Activated CD4-positive, alpha-beta T cell treated with anti-CD3 and anti-CD28 coated beads for 1 hour (primary cell): Measurements from ENCODE around the gene CCND3.

Experiments used
- DNase-seq: peaks from one replicate; pipeline ENCODE4 v3.0.0-alpha.2; 2020

CCND3 gene

GRCh38 chr6:41941280-41942066, at the start of gene CCND3:
Gene CCND3, minus strand, starts transcription at chr6:41941808. Its CDS starts 159 bp downstream, at chr6:41941649.
- peak; percentile 71 for DNase-seq

DNA sequence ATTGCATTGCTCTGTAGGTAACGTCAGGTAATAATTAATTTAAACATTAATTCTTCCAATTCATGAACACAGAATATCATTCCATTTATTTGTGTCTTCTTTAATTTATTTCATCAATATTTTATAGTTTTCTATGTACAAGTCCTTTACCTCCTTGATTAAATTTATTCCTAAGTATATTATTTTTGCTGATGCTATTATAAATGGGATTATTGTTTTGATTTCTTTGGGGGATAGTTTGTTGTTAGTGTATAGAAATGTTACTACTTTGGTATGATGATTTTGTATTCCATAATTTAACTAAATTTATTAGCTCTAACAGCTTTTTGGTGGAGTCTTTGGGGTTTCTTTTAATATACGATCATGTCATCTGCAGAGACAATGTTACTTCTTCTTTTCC, 44.7 kb upstream of the CCND3 start:
- DNase-seq: no peak

- DNase-seq: no peak
Measured at GRCh38 chr6:41984623-41985022, 43.0 kb upstream of the CCND3 start.

- no peak for DNase-seq
Measured at GRCh38 chr6:41976794-41977484, 35.3 kb upstream of the CCND3 start.

DNA sequence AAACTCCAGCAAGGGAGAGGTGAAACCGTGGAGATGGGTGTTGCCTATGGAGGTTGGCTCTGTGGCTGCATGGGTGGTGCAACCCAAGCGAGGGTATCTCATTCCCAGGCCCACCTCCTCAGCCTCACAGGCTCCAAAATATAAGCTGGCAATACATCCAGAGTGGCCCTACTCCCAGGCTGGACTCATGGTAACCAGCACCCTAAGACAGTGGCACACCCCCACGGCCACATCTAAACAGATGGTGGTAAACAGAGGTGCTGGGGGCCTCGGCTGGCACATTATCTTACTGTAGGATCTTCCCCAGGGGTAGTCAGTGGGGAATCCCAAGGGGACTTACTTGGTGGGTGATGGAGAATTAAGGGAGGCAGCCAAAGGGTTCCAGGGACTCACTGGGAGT, 33.7 kb upstream of the CCND3 start:
- no peak for DNase-seq

DNA sequence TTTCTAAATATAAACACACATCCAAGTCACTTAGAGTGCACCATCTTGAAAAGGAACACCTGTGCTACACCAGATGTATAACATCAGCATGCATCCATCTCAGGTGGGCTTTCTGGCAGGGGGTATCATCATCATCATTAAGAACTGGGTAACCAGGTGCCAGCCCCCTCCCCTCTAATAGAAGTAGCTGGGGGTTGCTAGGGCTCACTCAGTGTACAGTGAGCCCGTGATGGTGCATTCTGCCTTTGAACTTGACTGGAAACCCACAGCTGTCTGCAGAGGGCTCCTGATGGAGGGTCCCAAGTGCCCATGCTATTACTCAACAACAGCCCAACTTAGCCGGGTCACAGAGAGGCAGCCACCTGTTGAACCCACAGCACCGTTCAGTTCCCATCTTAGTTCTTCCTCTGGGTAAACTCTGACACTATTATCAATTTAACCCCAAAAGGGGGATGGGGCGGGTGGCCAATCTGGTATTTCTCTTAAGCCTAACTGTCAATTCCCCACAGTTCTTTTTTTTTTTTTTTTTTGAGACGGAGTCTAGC, 32.7 kb upstream of the CCND3 start:
- DNase-seq: no peak

- DNase-seq: no peak
Measured at GRCh38 chr6:41972826-41973225, 31.2 kb upstream of the CCND3 start.

GRCh38 chr6:41970436-41970846, 28.8 kb upstream of the CCND3 start:
- DNase-seq: no peak

- no peak for DNase-seq
Measured at GRCh38 chr6:41967312-41968287, 26.0 kb upstream of the CCND3 start.

DNA sequence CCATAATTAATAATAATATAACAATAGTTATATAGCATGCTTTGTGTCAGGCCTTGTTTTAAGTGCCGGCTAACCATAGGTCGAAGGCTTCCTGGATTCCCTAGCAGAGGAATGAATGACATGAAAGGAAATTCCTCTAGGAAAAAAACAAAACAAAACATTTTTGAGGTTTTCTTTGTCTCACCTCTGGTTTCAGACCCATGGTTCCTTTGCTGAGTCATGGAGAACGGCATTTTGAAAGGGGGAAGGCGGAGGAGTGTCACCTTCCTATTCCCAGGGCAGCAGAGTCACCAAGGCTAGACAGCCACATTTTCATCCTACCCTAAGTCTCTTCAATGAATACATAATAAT, 25.3 kb upstream of the CCND3 start:
- no peak for DNase-seq

DNA sequence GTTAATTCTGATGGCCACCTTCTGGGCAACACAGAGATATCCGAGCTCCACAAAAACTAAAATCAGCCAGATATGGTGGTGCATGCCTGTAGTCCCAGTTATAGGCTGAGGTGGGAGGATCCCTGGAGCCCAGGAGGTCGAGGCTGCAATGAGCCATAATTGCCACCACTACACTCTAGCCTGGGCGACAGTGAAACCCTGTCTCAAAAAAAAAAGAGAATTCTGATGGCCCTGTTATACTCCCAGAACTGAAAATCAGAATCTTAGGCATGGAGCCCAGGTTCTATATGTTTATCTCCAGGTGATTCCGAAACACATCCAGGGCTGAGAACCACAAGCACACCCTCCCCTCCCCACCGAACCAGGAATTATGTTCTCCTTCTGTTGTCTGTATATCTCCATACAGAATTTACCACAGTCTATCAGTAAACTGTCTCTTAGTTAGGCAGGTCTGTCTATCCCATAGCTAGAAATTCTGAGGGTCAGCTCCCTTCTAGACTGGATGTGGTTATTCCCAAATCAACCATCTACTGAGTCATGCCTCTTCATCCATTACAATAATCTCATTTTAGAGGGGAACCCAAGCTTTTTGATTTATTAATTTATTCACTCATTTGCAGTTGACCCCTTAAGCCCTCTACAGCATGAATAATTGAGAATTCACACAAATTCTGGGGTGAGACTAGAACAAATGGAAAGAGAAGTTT, 24.8 kb upstream of the CCND3 start:
- no peak for DNase-seq

GRCh38 chr6:41965429-41966213, 24.0 kb upstream of the CCND3 start:
- no peak for DNase-seq

- DNase-seq: no peak
Measured at GRCh38 chr6:41964201-41964887, 22.7 kb upstream of the CCND3 start.

DNA sequence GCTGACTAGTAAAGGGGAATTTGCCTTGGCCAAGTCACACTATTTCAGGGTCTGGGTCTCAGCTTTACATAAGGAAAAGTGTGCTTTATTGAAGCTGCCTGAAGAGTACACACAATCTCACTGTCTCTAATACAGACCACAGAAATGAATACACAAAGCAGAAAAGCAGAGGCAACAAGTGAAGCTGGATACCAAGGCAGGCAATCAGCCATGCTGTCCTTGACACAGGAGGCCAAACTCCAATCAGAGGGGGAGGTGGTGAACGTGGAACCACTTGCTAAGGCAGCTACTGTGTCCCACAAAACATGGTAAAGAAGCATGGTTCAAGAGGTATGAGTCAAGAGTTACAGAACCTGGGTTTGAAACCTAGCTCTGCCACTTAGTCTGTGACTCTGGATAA, 21.8 kb upstream of the CCND3 start:
- DNase-seq: no peak

- DNase-seq: no peak
Measured at GRCh38 chr6:41960028-41960427, 18.4 kb upstream of the CCND3 start.

- no peak for DNase-seq
Measured at GRCh38 chr6:41958022-41958856, 16.6 kb upstream of the CCND3 start.

DNA sequence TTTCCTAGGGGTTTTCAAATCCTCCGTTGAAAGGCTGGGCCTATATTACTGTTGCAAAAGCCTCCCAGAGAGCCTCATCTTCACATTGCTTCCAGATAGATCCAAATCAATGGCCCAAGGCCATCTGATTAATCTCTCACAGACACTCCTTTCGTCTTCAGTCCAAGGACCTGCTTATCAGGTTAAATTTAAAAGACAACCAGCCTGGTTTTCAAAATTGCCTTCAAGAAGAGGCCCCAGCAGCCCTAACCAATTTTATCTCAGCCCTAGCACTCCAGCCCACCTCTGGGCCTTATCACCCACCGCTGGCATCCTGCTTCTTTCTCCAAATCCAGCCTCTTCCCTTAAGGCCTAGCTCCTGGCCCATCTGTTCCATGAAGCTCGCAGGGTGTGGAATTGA, 15.5 kb upstream of the CCND3 start:
- no peak for DNase-seq

DNA sequence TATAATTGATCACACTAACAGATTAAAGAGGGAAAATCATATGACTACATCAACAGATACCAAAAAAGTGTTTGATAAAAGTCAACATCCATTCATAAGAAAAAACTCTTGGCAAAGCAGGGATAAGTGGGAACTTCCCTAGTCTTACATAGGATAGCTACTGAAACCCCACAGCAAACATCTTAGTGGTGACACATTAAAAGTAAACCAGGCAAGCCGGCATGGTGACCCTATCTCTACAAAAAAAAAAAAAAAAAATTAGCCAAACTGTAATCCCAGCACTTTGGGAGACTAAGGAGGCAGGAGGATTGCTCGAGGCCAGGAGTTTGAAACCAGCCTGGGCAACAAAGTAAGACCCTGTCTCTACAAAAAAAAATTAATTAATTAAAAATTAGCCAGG, 13.8 kb upstream of the CCND3 start:
- no peak for DNase-seq

DNA sequence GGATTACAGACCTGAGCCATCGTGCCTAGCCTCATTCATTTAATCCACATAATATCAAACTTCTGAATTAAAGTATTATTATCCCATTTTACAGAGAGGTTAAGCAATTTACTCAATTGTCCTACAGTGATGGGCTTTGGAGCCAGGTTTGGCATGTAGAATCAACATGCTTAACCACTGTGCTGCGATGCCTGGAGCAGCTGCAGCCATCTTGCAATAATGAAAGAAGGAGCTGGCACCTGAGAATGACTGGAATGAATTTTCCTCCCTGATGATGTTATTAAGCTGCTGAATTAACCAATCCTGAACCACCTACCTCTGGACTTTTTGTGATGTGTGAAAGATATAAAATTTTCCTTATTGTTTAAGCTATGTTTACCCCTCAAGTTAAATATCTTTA, 13.1 kb upstream of the CCND3 start:
- no peak for DNase-seq
